HepG2 (cell line): ENCODE data around the gene TRIM69. TPM values are rescaled to one million over a fixed set of nuclear protein-coding genes. Genes with fewer than 3 reads are reported as not detected.
A peak's percentile ranks its signal among the peaks of the same experiment; 100 is the strongest.

ENCODE experiments used
- BCL3 ChIP-seq: sonication (generic); formaldehyde crosslinking; IDR thresholded peaks from 2 replicates; pipeline ENCODE4 v1.5.1; 2020; ENCODE audit warnings: mild to moderate bottlenecking, missing genetic modification reagents, moderate library complexity
- DZIP1 ChIP-seq: sonication (generic); formaldehyde crosslinking; IDR thresholded peaks from 2 replicates; pipeline ENCODE4 v1.5.0; 2020; ENCODE audit warnings: mild to moderate bottlenecking, missing genetic modification reagents
- ERF ChIP-seq: IDR thresholded peaks from 2 replicates; pipeline ENCODE4 v1.6.1; 2018; ENCODE audit warnings: missing biosample characterization, missing genetic modification reagents
- HDAC2 ChIP-seq: sonication (generic); formaldehyde crosslinking; IDR thresholded peaks from 2 replicates; pipeline ENCODE4 v1.4.0; 2020; ENCODE audit warnings: missing genetic modification reagents
- HMG20B ChIP-seq: conservative IDR thresholded peaks from 2 replicates; pipeline ENCODE4 v1.6.1; 2016; ENCODE audit warnings: missing genetic modification reagents, missing compliant biosample characterization
- HNF1B ChIP-seq: sonication (generic); formaldehyde crosslinking; IDR thresholded peaks from 2 replicates; pipeline ENCODE4 v1.5.1; 2020; ENCODE audit warnings: mild to moderate bottlenecking, moderate library complexity, missing genetic modification reagents
- KDM6A ChIP-seq: IDR thresholded peaks from 2 replicates; pipeline ENCODE4 v1.6.1; 2016; ENCODE audit warnings: low read depth
- RCOR2 ChIP-seq: IDR thresholded peaks from 2 replicates; pipeline ENCODE4 v1.6.1; 2016; ENCODE audit warnings: missing biosample characterization, missing genetic modification reagents
- YY1 ChIP-seq: IDR thresholded peaks from 2 replicates; pipeline ENCODE4 v1.6.1; 2011; ENCODE audit warnings: low read length, low read depth, moderate library complexity, mild to moderate bottlenecking; ENCODE audit not compliant: insufficient read depth, insufficient replicate concordance
- ZNF205 ChIP-seq: IDR thresholded peaks from 2 replicates; pipeline ENCODE4 v1.6.1; 2018; ENCODE audit warnings: missing biosample characterization, missing genetic modification reagents
- ZNF281 ChIP-seq: sonication (generic); formaldehyde crosslinking; IDR thresholded peaks from 2 replicates; pipeline ENCODE4 v1.4.0; 2020; ENCODE audit warnings: missing genetic modification reagents, borderline replicate concordance
- ZNF317 ChIP-seq: sonication (generic); formaldehyde crosslinking; IDR thresholded peaks from 2 replicates; pipeline ENCODE4 v1.5.0; 2020; ENCODE audit warnings: mild to moderate bottlenecking, missing genetic modification reagents
- ZNF350 ChIP-seq: sonication (generic); formaldehyde crosslinking; IDR thresholded peaks from 2 replicates; pipeline ENCODE4 v1.4.0; 2020; ENCODE audit warnings: mild to moderate bottlenecking, low read depth, missing genetic modification reagents, borderline replicate concordance
- ZNF550 ChIP-seq: sonication (generic); formaldehyde crosslinking; IDR thresholded peaks from 2 replicates; pipeline ENCODE4 v1.4.0; 2020; ENCODE audit warnings: mild to moderate bottlenecking, missing genetic modification reagents, borderline replicate concordance
- ZNF597 ChIP-seq: sonication (generic); formaldehyde crosslinking; IDR thresholded peaks from 2 replicates; pipeline ENCODE4 v1.5.0; 2020; ENCODE audit warnings: missing genetic modification reagents
- polyA plus RNA-seq, 8 experiments: library from polyadenylated mRNA; depleted of rRNA in 3 of 8; stranded (reverse) in 7 of 8; unstranded in 1 of 8; fragments of >200 nt; fragmentation: Illumina TruSeq in 4 of 8; extraction: Trizol in 4 of 8; gene quantifications; 2 replicates each; pipeline versions ENCODE4 v1.2.1 to v1.2.3, GENCODE V29; 2011 to 2016; ENCODE audit warnings: low read depth in 4 of 8, missing spikeins in 1 of 8, mixed read lengths in 1 of 8; ENCODE audit not compliant: insufficient read depth in 1 of 8
- total RNA-seq, 5 experiments: library from RNA; depleted of rRNA; stranded (reverse); fragments of >200 nt; fragmentation: Illumina TruSeq; extraction: Trizol; gene quantifications; 2 replicates each; pipeline ENCODE4 v1.2.3, GENCODE V29; 2016; ENCODE audit warnings: low read depth in 1 of 5

TRIM69 gene
- total and polyA plus RNA-seq, 2 of the 13 experiments (the other 11 are each of a cell fraction or from before 2014, with no cell fraction given): 2.6 to 3.2 TPM

GRCh38 chr15:44812029-44812517 is 75.7 kb downstream of the TRIM69 start (continued):
- TF ChIP-seq HNF1B (CRISPR knock-in tag) (0 out of 2 replicates have a peak, but pooled peaks have one; percentile 29), HMG20B (CRISPR knock-in tag) (peak; percentile 71), DZIP1 (CRISPR knock-in tag) (no peak), ZNF350 (CRISPR knock-in tag) (peak; percentile 65; the same call in 1 of the 2 replicates), KDM6A (CRISPR knock-in tag) (peak; percentile 92), YY1 (peak; percentile 24), ZNF205 (CRISPR knock-in tag) (no peak), RCOR2 (CRISPR knock-in tag) (peak; percentile 72; the same call in 1 of the 2 replicates), ERF (CRISPR knock-in tag) (peak; percentile 44; the same call in 1 of the 2 replicates), BCL3 (CRISPR knock-in tag) (no peak), ZNF550 (CRISPR knock-in tag) (no peak), ZNF597 (no peak), HDAC2 (CRISPR knock-in tag) (peak; percentile 93), ZNF317 (CRISPR knock-in tag) (peak; percentile 69; the same call in 1 of the 2 replicates), ZNF281 (CRISPR knock-in tag) (peak; percentile 99)
